K562 (cell line): ENCODE results near the gene MEIOB. TPM values are rescaled to one million over a fixed set of nuclear protein-coding genes. Genes with fewer than 3 reads are reported as not detected.

Experiments used
- ATF3 ChIP-seq, 2 experiments: fragments of 450-650 bp in 1 of 2; sonication (generic) in 1 of 2; formaldehyde crosslinking in 1 of 2; IDR thresholded peaks in 1 of 2; conservative IDR thresholded peaks in 1 of 2; 2 replicates each; pipeline versions ENCODE4 v1.6.1 to v1.8.1; 2016 to 2023; ENCODE audit warnings: mild to moderate bottlenecking in 2 of 2, moderate library complexity in 2 of 2, inconsistent platforms in 1 of 2, missing genetic modification reagents in 1 of 2
- DLX4 ChIP-seq: fragments of 250-450 bp; sonication (Bioruptor Pico); IDR thresholded peaks from 2 replicates; pipeline ENCODE4 v1.6.1; 2021; ENCODE audit warnings: mild to moderate bottlenecking
- EP300 ChIP-seq: IDR thresholded peaks from 2 replicates; pipeline ENCODE4 v1.6.1; 2012; ENCODE audit warnings: low read length, improper control_type of control experiment
- EP400 ChIP-seq: fragments of 450-650 bp; IDR thresholded peaks from 2 replicates; pipeline ENCODE4 v1.6.1; 2017; ENCODE audit warnings: antibody characterized with exemption, mild to moderate bottlenecking, moderate library complexity
- HDAC6 ChIP-seq: IDR thresholded peaks from 2 replicates; pipeline ENCODE4 v1.6.1; 2012; ENCODE audit warnings: low read depth, mild to moderate bottlenecking, control low read depth, inconsistent platforms, low read length, moderate library complexity
- JUND ChIP-seq, 2 experiments: IDR thresholded peaks; 2 replicates in 1 of 2; 3 replicates in 1 of 2; pipeline ENCODE4 v1.6.1; 2011; ENCODE audit warnings: borderline replicate concordance in 2 of 2, low read depth in 2 of 2, low read length in 2 of 2, improper control_type of control experiment in 1 of 2, missing biosample characterization in 1 of 2, missing genetic modification characterization in 1 of 2, missing genetic modification reagents in 1 of 2
- KDM5B ChIP-seq: fragments of 200-600 bp; sonication (generic); IDR thresholded peaks from 2 replicates; pipeline ENCODE4 v1.6.1; 2012; ENCODE audit warnings: low read depth, mild to moderate bottlenecking, moderate library complexity, low read length, control low read depth, inconsistent platforms; ENCODE audit not compliant: insufficient replicate concordance
- MGA ChIP-seq: fragments of 450-650 bp; IDR thresholded peaks from 2 replicates; pipeline ENCODE4 v1.6.1; 2016; ENCODE audit warnings: mild to moderate bottlenecking, moderate library complexity
- POLR2AphosphoS2 ChIP-seq: IDR thresholded peaks from 2 replicates; pipeline ENCODE4 v1.6.1; 2012; ENCODE audit warnings: low read length, improper control_type of control experiment
- TAF15 ChIP-seq: fragments of 200-400 bp; formaldehyde crosslinking; IDR thresholded peaks from 2 replicates; pipeline ENCODE4 v1.6.1; 2017; ENCODE audit warnings: mild to moderate bottlenecking, low read depth, low read length, moderate library complexity
- ZBTB26 ChIP-seq: fragments of 450-650 bp; formaldehyde crosslinking; IDR thresholded peaks from 2 replicates; pipeline ENCODE4 v1.4.0; 2022; ENCODE audit warnings: missing genetic modification characterization
- ZNF124 ChIP-seq: sonication (generic); formaldehyde crosslinking; IDR thresholded peaks from 2 replicates; pipeline ENCODE4 v1.8.1; 2022; ENCODE audit warnings: missing genetic modification reagents
- ZNF764 ChIP-seq: fragments of 250-450 bp; sonication (Bioruptor Pico); IDR thresholded peaks from 2 replicates; pipeline ENCODE4 v1.4.0; 2020; ENCODE audit warnings: low read depth, mild to moderate bottlenecking, moderate library complexity
- polyA plus RNA-seq, 8 experiments: library from polyadenylated mRNA; depleted of rRNA in 4 of 8; stranded (reverse) in 5 of 8; unstranded in 3 of 8; fragments of >200 nt; fragmentation: Nextera tagmentation in 2 of 8; fragmentation: Illumina TruSeq in 1 of 8; extraction: Ambion mirVana in 2 of 8; extraction: Trizol in 1 of 8; gene quantifications; 2 replicates each; pipeline versions ENCODE4 v1.2.1 to v1.2.3, GENCODE V29; 2011 to 2014; ENCODE audit warnings: inconsistent platforms in 1 of 8, missing spikeins in 1 of 8
- total RNA-seq, 7 experiments: library from RNA; depleted of rRNA in 6 of 7; stranded (reverse); fragments of >200 nt in 6 of 7; fragmentation: Illumina TruSeq in 2 of 7; extraction: Trizol in 2 of 7; gene quantifications; 2 replicates each; pipeline versions ENCODE4 v1.2.1 to v1.2.3, GENCODE V29; 2011 to 2021; ENCODE audit warnings: low replicate concordance in 1 of 7

Gene MEIOB
- total and polyA plus RNA-seq, 9 of the 15 experiments (the other 6 are each of a cell fraction or from before 2014, with no cell fraction given) = 25.4 to 203 (median 97.6) TPM

- TF ChIP-seq MGA (peak; percentile 75), DLX4 (CRISPR knock-in tag) (no peak), TAF15 (no peak), ZNF764 (CRISPR knock-in tag) (no peak; the same call in 1 of the 2 replicates), ZBTB26 (CRISPR knock-in tag) (no peak), EP300 (no peak), POLR2AphosphoS2 (no peak), EP400 (peak; percentile 64; the same call in 1 of the 2 replicates), ATF3 (IDR thresholded peaks at IDR 0.05) (no peak), ATF3 (CRISPR knock-in tag; conservative IDR thresholded peaks at IDR 0.05) (no peak), HDAC6 (no peak), KDM5B (no peak), JUND (IDR thresholded peaks at IDR 0.05; ENCODE audit: borderline replicate concordance, low read depth, low read length) (no peak), JUND (tag; IDR thresholded peaks at IDR 0.05; ENCODE audit: borderline replicate concordance, low read depth, low read length) (no peak; the same call in 2 of the 3 replicates), ZNF124 (CRISPR knock-in tag) (no peak)
Observed at GRCh38 chr16:1812732-1813163, 59.2 kb downstream of the MEIOB start (continued).
